Suprapubic skin (tissue), 2 donors: ENCODE data around the gene XPO1.
"Not testable (repeated sequence)": the region's sequence is repeated elsewhere in the genome, so short reads cannot be mapped to it uniquely, and the experiment has no call there.

Experiments
- EP300 ChIP-seq: sonication (generic); formaldehyde crosslinking; IDR thresholded peaks from one replicate; pipeline ENCODE4 v1.6.1; 2017; ENCODE audit warnings: antibody characterized with exemption
- POLR2A ChIP-seq, 2 donors: fragments of 450-650 bp; IDR thresholded peaks; one replicate each; pipeline ENCODE4 v1.6.1; 2017; ENCODE audit warnings: antibody characterized with exemption in 2 of 2, mild to moderate bottlenecking in 2 of 2, moderate library complexity in 2 of 2

GRCh38 chr2:61540167-61540566, 2.0 kb upstream of the XPO1 start:
- not testable (repeated sequence) for TF ChIP-seq POLR2A (IDR thresholded peaks at IDR 0.05); EP300
